ENCODE results near the gene TMEM252.

The TMEM252 gene

DNA sequence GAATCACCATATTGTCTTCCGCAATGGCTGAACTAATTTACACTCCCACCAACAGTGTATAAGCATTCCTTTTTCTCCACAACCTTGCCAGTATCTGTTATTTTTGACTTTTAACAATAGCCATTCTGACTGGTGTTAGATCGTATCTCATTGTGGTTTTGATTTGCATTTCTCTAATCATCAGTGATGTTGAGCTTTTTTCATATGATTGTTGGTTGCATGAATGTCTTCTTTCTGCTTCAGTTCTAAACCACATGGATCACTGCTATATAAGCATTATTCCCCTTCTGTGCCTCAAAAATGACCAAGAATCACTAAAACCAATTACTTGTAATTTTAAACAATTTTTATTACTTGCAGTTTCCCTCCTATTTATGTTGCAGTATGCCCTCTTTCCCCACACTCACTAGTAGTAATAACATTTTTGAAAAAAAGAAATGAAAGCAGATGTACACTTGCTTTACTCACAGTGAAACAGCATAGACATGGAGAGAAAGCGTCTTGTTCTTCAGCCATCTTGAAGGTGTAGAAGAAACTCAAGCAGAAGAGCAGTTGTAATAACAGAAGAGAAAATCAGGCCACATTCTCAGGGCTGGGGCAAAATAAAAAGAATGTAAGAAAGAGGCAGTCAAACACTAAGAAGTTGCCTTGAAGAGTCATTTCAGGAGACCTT, 4.5 kb upstream of the TMEM252 start:
- H3K27ac ChIP-seq, result no peak overlapping the region
- no peak for DNase-seq (ENCODE audit: low read depth, low spot score)

DNA sequence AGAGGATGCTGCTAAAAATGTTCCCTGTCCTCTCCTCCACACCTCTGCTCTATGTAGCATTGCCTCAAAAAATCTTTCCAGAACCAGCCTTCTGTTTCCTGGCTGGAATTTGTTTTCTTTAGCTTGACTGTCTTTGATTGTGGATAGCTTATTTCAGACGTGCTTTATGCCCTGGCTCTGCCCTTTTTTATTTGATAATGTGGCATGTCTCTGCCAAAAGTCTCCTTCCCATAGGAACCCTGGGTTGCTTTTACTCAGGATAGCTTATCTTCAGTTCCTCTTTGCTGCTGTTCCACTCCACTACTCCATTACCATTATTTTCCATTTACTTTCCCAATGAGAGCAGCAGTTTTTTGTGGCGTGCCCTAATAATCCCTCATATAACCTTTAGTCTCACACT, 885 bp upstream of the TMEM252 start:
- DNase-seq (ENCODE audit: low read depth, low spot score), result no peak
- no peak overlapping the region for H3K27ac ChIP-seq

DNA sequence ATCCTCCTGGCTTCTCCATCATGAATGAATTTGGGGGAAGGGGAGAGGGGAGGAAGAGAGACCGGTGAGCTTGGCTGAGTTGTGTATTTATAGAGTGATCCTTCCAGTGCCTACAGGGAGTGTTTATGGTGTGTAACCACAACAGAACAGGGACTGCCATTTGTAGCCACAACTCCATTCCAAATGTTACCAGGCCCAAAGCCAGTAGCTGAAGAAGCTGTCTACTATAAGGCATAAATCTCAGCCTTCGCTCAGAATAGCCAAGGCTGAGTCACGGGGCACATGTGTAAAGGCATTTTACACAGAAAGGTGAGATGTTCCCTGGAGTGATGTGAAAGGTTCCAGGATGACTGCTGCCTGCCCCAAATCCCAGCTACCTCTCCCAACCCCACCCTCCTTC, 2.5 kb downstream of the TMEM252 start:
- no peak for DNase-seq (ENCODE audit: low read depth, low spot score)
- no peak overlapping the region for H3K27ac ChIP-seq

DNA sequence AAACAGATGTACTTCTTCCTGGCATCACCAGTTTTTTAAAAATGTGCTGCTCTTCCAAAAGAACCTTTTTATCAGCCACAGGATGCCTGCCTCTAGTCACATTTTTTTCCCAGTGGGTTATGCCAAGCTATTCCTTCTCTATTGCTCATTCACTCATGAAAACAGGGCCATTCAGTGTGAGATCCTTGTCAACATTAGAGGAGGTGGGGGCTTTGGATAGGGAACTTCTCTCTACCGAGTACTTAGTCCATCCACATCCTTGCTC, 3.1 kb downstream of the TMEM252 start:
- no peak overlapping the region for H3K27ac ChIP-seq
- no peak for DNase-seq (ENCODE audit: low read depth, low spot score)

DNA sequence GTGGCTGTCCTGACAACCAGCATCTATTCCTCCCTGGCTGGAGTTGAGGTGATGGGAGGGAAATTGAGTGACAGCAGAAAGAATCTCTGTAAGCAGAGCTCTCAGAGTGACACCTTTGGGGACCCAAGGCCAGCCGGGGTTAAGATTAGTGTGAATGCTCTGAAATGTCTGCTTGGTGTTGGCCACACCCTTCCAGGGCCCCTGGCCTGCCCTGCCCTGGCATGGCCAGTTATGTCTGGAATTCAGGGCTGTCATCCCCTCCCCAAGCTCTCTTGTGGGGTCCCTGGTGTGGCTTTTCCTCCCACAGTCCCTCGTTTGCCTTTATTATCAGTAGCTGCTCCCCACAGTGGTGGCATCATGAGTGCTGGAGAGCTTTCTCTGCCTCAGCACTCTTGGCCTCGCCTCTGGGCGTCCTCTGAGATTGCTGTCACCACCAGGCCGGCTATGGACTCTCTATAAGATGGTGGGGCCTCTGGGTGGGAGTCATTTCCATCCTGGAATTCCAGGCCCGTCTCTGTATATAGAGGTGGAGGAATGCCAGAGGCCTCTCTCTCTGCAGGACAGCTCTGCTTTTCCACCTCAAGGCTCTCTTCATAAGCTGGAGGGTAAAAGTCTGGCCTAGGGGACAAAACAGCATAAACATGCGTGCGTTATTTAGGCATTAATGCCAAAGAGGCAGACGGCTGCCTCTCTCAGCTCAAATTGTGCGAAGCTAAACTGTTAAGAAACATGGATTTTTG, 3.6 kb downstream of the TMEM252 start:
- no peak for DNase-seq (ENCODE audit: low read depth, low spot score)
- no peak overlapping the region for H3K27ac ChIP-seq

DNA sequence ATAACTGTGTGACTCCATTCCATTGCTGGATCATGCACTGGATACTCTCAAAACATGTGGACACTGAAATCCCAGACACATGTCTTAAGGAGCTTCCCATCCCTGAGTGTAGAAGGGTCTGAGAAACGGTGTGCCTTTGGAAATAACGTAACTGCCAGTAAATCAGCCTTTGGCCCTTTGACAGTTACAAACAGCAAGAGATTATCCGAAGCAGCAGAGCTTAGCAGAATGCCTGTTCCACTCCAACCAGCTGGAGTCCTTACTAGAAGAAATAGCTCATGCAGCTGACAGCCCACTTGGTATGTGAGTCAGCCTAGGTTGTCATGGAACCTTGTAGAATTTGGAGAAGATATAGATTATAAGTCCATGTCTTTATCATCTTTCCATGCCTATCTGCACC, 7.0 kb downstream of the TMEM252 start:
- no peak overlapping the region for H3K27ac ChIP-seq
- DNase-seq (ENCODE audit: low read depth, low spot score), result no peak

DNA sequence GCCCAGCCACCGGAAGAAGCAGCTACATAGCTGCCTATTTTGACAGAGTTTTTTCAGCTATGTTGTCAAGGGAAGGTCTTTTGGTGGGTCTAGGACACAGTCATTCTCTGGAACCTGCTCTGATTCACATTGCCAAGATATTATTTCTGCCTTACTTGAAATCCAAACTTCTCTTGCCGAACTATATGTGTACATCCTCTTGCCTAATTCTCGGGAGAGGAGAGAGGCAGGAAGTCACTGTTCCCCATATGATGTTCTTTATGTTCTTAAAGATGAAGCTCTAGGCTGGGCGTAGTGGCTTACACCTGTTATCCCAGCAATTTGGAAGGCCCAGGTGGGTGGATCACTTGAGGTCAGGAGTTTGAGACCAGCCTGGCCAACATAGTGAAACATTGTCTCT, 8.6 kb downstream of the TMEM252 start:
- H3K27ac ChIP-seq, result no peak overlapping the region
- no peak for DNase-seq (ENCODE audit: low read depth, low spot score)

DNA sequence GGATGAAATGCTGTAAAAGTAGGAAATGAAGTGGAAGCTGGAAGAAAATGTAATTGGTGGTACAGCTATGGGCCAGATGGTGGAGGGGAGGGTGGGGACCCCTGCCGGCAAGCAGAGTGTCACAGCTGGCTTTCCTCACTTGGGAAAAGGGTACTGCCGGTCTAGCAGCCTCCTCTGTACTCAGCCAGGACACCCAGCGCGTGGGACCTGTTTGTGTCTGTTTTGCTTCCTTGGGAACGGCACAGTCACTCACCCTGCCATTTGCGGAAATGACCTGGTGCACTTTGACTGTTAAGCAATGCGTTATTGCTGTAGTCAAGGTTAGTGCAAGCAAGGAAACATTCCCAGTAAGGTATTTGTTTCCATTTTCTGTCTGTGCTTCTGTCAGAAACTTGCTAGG, 10.1 kb downstream of the TMEM252 start:
- H3K27ac ChIP-seq, result no peak overlapping the region
- DNase-seq (ENCODE audit: low read depth, low spot score), result no peak

DNA sequence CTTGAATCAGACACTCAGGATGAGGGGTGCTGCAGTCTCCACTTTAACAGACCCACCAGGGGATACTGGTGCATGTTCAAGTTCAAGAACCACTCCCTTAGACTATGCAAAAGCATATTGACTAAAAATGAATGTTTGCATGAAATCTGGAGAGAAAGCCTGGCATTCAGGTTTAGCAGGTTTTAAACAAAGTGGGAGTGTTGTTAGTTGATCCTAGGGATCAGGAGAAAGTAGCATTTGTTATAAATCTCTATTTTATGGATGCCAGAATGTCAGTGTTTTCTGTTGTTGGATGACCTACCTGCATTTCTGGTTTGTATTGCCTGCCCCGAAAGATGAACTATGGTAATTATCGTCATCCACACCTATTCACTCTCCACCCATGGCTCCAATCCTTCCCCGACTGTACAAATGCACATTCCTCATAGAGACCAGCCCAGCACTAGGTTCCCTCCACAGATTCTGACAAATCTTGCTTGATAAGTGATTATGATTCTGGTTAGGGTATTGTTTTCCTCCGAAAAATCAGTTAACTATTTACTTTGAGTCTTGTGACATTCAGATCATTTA, 17.2 kb downstream of the TMEM252 start:
- no peak for DNase-seq (ENCODE audit: low read depth, low spot score)
- no peak overlapping the region for H3K27ac ChIP-seq

DNA sequence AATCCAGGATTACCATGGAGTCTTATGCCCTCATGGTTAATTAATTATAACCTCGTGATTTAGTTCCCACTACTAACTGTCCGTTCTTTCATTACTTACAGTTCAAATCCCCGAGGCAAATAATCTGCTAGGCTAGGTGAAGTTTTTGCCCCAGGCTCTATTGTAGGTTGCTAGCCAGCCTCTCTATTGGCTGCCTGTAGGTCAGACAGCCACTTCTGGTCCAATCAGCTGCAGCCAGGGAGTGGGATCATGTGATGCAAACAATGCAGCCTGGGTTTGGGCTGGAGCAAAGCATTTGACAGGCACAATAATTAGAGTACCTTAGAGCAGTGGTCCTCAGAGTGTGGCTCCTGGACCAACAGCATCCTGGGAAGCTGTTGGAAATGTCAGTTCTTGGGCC, 17.7 kb downstream of the TMEM252 start:
- no peak for DNase-seq (ENCODE audit: low read depth, low spot score)
- no peak overlapping the region for H3K27ac ChIP-seq

DNA sequence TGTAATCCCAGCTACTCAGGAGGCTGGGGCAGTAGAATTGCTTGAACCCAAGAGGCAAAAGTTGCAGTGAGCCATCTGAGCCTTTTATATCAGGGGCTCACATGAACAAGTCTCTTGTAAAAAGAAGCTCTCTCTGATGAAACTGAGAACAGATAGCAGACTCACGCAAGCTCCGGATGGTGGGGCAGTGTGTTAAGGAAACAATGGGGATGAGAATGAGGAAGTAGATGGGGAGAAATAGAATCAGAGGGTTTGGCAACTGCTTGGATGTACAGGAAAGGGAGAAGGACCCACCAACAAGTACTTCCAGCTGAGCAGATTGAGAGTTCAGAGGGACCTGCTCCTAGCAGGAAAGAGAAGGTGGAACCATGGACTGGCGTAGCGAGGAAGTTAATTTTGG, 18.6 kb downstream of the TMEM252 start:
- DNase-seq (ENCODE audit: low read depth, low spot score), result no peak

DNA sequence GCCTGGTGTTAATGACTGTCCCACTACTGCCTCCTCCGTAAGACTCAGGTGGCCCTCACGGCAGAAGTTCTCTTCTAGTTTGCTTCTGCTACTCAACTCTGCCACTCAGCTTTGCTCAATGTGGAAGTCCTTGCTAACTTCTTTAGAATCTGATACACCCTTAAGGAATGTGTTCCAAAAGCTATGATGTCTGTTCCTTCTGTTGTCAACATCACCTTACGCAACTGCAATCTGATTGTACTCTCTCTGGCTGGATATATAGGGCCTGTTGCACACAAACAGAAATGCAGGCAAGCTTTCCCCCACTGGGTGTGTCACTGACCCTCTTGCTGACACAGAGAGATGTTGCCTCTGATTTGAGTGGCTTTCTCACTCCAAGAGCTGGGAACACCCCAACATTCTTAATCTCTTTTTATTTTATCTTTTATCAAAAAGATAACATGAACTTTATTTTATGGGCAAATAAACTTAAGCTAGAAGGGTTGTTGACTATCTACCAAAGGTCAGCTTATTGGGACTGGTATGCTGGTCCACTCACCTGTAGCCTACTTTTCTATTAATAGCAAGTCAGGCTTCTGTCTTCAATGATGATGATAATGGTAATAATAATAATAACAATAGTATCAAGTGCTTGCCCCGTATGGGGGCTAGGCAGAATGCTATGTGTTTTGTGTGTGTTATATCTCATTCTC, 25.2 kb downstream of the TMEM252 start:
- peak; percentile 18 for DNase-seq (ENCODE audit: low read depth, low spot score)
- no peak overlapping the region for H3K27ac ChIP-seq

More for the DNA sequence above, 18.6 kb downstream of the TMEM252 start:
- H3K27ac ChIP-seq, result no peak overlapping the region

DNA sequence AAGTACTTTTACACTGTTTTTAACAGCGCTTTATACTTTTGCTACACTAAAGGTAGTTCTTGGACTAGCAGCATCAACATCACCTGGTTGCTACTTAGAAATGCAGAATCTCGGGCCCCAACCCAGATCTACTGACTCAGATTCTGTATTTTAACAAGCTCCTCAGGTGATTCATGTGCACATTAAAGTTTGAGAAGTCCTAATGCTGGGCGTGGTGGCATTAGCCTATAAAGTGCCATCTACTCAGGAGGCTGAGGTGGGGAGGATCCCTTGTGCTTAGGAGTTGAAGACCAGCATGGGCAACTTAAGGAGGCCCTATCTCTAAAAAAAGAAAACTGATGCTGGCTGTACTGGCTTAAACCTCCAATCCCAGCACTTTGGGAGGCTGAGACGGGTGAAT, 26.7 kb downstream of the TMEM252 start:
- no peak for DNase-seq (ENCODE audit: low read depth, low spot score)
- H3K27ac ChIP-seq, result no peak overlapping the region

DNA sequence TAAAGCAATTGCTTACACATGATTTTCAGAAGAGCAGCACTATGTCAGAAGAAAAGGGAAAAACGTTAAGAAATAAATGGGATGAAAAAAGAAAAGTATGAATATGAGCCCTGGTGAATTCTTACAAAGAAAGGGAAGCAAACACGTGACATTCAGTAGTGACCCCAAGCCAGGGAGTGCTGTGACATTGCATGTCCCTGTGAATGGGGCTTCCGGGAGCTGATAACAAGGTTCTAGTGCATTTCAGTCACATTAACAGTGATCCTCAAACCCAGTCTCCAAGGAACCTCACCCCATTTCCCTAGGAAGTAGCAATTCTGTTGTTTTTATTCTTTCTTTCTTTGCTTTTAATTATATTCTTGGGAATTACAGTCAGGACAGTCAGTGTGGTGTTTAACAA, 27.3 kb downstream of the TMEM252 start:
- DNase-seq (ENCODE audit: low read depth, low spot score), result no peak
- H3K27ac ChIP-seq, result no peak overlapping the region

DNA sequence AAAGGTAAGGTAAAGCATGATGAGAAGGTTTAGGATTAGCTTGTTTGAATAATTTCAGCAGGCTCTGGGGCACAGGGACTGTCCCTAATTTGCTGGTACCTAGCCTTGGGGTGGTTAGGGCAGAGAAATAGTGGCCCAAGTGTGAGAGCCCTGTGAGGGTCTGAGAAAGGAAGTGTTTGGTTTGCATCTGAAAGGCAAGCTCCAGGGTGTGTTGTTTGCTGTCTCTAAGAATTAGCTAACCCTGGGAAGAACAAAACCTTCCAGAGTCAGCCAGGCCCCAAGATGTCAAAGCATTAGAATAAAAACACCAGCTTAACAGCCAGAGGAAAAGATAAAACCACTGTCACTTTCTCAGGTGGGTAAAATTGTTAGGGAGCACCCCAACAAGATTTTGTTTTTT, 31.0 kb downstream of the TMEM252 start:
- H3K27ac ChIP-seq, result no peak overlapping the region
- no peak for DNase-seq (ENCODE audit: low read depth, low spot score)

DNA sequence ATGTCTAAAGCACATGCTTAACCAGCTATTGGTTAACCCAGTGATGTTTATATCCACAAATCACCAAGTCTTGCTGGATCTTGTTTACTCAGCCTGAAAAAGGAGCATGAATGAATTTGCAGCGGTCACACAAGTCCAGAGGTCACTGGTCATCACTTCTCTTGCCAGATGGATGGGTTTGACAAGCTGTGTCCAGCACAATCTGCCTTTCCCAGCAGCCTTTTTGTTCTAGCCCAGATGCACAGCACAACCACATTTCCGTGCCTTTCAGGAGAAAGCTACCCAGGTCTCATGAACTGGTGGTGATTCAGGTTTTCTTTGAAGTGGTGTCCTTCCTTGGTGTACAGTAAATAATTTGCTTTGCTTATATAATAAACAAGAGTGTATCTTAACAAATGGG, 32.1 kb downstream of the TMEM252 start:
- H3K27ac ChIP-seq, result no peak overlapping the region
- no peak for DNase-seq (ENCODE audit: low read depth, low spot score)

DNA sequence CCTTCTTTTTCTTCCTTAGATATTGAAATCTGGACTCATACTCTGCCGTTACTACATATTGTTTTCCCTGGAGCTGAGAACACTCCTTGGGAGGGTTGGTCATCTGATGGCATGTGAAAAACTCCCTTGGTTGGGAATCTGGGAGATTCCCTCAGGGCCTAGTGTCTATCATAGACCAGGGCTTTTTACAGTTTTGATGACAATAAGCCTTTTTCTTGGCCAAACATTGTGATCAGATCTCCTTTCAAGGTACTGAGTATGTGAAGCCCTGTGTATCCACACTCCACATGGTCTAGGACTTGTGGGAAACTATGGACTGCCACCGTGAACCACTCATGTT, 32.9 kb downstream of the TMEM252 start:
- no peak for DNase-seq (ENCODE audit: low read depth, low spot score)
- H3K27ac ChIP-seq, result no peak overlapping the region

DNA sequence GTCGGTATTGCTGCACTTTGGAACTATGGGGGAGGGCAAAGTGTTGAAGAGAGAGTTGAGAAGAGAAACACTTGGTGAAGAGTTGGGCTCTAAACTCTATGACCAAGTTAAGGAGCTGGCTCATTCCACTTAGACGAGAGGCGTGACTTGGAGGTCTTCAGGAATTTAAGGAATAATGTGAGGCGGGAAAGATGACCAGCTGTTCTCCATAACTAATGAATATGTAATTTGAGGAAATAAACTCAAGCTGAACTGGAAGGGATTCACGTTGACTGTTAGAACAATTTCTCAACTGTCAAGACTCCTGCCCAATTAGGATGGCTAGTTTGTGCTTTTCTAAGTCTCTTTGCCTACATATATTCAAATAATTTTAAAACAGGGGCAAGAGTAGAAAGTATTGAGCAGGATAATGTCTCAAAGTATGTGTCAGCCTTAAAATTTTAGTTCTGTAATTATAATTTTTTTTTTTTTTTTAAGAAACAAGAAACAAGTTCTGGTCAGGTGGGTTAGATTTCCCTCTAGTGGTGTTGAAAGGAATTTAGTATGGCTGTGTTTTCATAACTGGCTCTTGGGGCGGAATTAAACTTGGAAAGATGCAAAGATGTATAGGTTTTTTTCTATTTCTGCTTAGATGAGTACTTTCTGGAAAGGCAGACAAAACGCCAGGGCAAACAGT, 33.4 kb downstream of the TMEM252 start:
- no peak overlapping the region for H3K27ac ChIP-seq
- no peak for DNase-seq (ENCODE audit: low read depth, low spot score)

DNA sequence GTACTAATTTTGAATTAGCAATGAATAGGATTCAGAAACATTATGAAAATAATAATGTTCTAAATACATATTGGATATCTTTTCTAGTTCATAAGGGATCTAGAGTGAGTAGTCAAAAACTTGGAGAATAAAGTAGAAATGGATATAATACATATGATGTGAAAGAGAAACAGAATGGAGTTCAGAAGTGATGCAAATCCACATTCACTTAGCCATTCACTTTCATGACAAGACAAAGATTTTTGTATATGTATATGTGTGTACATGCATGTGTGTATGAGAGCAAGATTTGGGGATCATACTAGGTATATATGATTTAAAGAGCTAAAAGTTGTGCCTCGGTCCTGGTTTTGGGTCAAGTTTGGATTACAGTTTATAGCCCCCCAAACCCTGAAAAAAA, 34.1 kb downstream of the TMEM252 start:
- no peak overlapping the region for H3K27ac ChIP-seq
- no peak for DNase-seq (ENCODE audit: low read depth, low spot score)

DNA sequence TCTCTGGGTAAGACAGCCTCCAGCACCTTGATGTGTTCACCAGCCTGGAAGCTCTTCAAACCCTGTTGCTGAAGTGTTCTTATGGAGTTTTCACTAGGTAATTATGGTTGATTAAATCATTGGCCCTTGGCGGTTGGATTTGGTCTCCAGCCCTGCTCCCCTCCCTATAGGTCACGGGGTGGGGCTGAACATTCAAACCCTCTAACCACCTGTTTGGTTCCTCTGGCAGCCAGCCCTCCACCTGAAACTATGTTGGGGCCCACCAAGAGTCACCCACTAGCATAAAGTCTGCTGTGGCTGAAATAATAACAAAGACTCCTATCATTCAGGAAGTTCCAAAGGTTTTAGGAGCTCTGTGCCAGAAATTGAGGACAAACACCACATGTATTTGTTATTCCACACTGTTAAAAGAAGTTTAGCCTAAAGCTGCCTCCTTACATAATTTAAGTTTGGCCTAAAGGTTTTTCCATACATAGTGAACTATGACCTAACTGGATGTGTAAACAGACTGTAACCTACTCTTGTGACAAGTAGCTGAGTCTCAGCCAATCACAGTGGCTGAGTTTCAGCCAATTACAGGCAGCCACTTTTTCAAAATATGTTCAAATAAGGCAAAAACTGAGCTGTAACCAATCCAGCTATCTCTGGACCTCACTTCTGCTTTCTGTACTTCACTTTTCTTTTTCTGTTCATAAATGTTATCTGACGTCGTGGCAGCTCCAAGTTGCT, 34.8 kb downstream of the TMEM252 start:
- no peak for DNase-seq (ENCODE audit: low read depth, low spot score)
- no peak overlapping the region for H3K27ac ChIP-seq

Measured in epithelial cell of prostate (primary cell).